ENCODE results near the gene TMEM74B.

- TF ChIP-seq CTCF (IDR thresholded peaks at IDR 0.05 in 8 of 11, conservative IDR thresholded peaks at IDR 0.05 in 3 of 11) (no peak), POLR2A (IDR thresholded peaks at IDR 0.05) (no peak)
Observed at GRCh38 chr20:1225783-1226654, 41.2 kb upstream of the TMEM74B start, which contains the start of gene RAD21L1.

Measured in spleen (tissue), 7 donors.